Nephron progenitor cell (in vitro differentiated cells): ENCODE data around the gene INPP5A.

Experiments used
- DNase-seq: peaks from one replicate; pipeline ENCODE4 v3.0.0; 2021
- H3K27ac Mint-ChIP-seq: 2 replicates; pipeline ENCODE4 v1.8.0; 2021; ENCODE audit warnings: mild to moderate bottlenecking, moderate library complexity, mixed read lengths
- H3K27me3 Mint-ChIP-seq: 2 replicates; pipeline ENCODE4 v1.8.0; 2021; ENCODE audit warnings: mild to moderate bottlenecking, low read depth, mixed read lengths; ENCODE audit not compliant: poor library complexity
- H3K36me3 Mint-ChIP-seq: 2 replicates; pipeline ENCODE4 v1.8.0; 2021; ENCODE audit warnings: low read depth, mixed read lengths
- H3K4me1 Mint-ChIP-seq: 2 replicates; pipeline ENCODE4 v1.8.0; 2021; ENCODE audit warnings: mixed read lengths
- H3K4me3 Mint-ChIP-seq: 2 replicates; pipeline ENCODE4 v1.8.0; 2021; ENCODE audit warnings: mild to moderate bottlenecking, moderate library complexity, mixed read lengths
- H3K9me3 Mint-ChIP-seq: 2 replicates; pipeline ENCODE4 v1.8.0; 2021; ENCODE audit warnings: mild to moderate bottlenecking, moderate library complexity, mixed read lengths
- CTCF ChIP-seq: fragments of 200-600 bp; sonication (generic); IDR thresholded peaks from 2 replicates; pipeline ENCODE4 v1.5.0; 2021; ENCODE audit warnings: antibody characterized with exemption

INPP5A gene

GRCh38 chr10:132610071-132610701 is 72.6 kb downstream of the INPP5A start:
- Mint-ChIP-seq H3K36me3 (no peaks in the 10 kb centered on the region), H3K4me1 (peaks cover 38% of the 10 kb centered on the region), H3K27ac (no peak overlapping the region), H3K4me3 (no peak overlapping the region), H3K27me3 (no peaks in the 10 kb centered on the region), H3K9me3 (peaks cover 4% of the 10 kb centered on the region)
- no peak for TF ChIP-seq CTCF
- DNase-seq, result no peak

GRCh38 chr10:132611026-132611910 is 73.7 kb downstream of the INPP5A start:
- H3K4me3 Mint-ChIP-seq, result no peak overlapping the region
- H3K36me3 Mint-ChIP-seq, result no peaks in the 10 kb centered on the region
- no peaks in the 10 kb centered on the region for H3K9me3 Mint-ChIP-seq
- no peak for DNase-seq
- H3K27ac Mint-ChIP-seq, result no peak overlapping the region
- H3K4me1 Mint-ChIP-seq, result peaks cover 39% of the 10 kb centered on the region
- no peaks in the 10 kb centered on the region for H3K27me3 Mint-ChIP-seq
- no peak for TF ChIP-seq CTCF

- H3K4me3 Mint-ChIP-seq, result no peak overlapping the region
- peak overlapping the region; percentile 95 for H3K27ac Mint-ChIP-seq
- no peaks in the 10 kb centered on the region for H3K36me3 Mint-ChIP-seq
- no peaks in the 10 kb centered on the region for H3K9me3 Mint-ChIP-seq
- H3K27me3 Mint-ChIP-seq, result peaks cover 4% of the 10 kb centered on the region
- H3K4me1 Mint-ChIP-seq, result peaks cover 32% of the 10 kb centered on the region
- no peak for DNase-seq
- TF ChIP-seq CTCF, result no peak
These were observed 74.4 kb downstream of the INPP5A start for GRCh38 chr10:132611986-132612385.

GRCh38 chr10:132612571-132613504 is 75.3 kb downstream of the INPP5A start:
- peaks cover 4% of the 10 kb centered on the region for H3K27me3 Mint-ChIP-seq
- H3K4me3 Mint-ChIP-seq, result no peak overlapping the region
- H3K4me1 Mint-ChIP-seq, result peaks cover 28% of the 10 kb centered on the region
- TF ChIP-seq CTCF, result no peak
- DNase-seq, result no peak
- no peaks in the 10 kb centered on the region for H3K9me3 Mint-ChIP-seq
- peak overlapping the region; percentile 81 for H3K27ac Mint-ChIP-seq
- H3K36me3 Mint-ChIP-seq, result no peaks in the 10 kb centered on the region

- peaks cover 7% of the 10 kb centered on the region for H3K9me3 Mint-ChIP-seq
- H3K4me3 Mint-ChIP-seq, result no peak overlapping the region
- peaks cover 28% of the 10 kb centered on the region for H3K4me1 Mint-ChIP-seq
- peaks cover 4% of the 10 kb centered on the region for H3K27me3 Mint-ChIP-seq
- peaks cover 8% of the 10 kb centered on the region for H3K36me3 Mint-ChIP-seq
- no peak for TF ChIP-seq CTCF
- no peak for DNase-seq
- H3K27ac Mint-ChIP-seq, result no peak overlapping the region
These were observed 76.2 kb downstream of the INPP5A start for GRCh38 chr10:132613566-132614348.
